ENCODE data around the gene BROX.

BROX gene

GRCh38 chr1:222781251-222781650, 68.9 kb downstream of the BROX start:
- no peak for DNase-seq

GRCh38 chr1:222783051-222783450, 70.7 kb downstream of the BROX start:
- DNase-seq = no peak

GRCh38 chr1:222784371-222784770, 72.0 kb downstream of the BROX start:
- DNase-seq = no peak
